Osteoblast (primary cell): Measurements from ENCODE around the gene OTUD5. TPM values are rescaled to one million over a fixed set of nuclear protein-coding genes. Genes with fewer than 3 reads are reported as not detected.

ENCODE experiments used
- DNase-seq: peaks from one replicate; pipeline ENCODE4 v3.0.0; 2011; ENCODE audit warnings: low spot score, mixed read lengths; ENCODE audit not compliant: insufficient read length; ENCODE audit errors: missing footprints
- H2AFZ ChIP-seq: 2 replicates; pipeline ENCODE4 v1.6.0; 2011; ENCODE audit warnings: mild to moderate bottlenecking, low read length
- H3K27ac ChIP-seq: 2 replicates; pipeline ENCODE4 v1.5.1; 2011; ENCODE audit warnings: mild to moderate bottlenecking, low read depth, low read length, moderate library complexity
- H3K27me3 ChIP-seq: 2 replicates; pipeline ENCODE4 v1.6.0; 2012; ENCODE audit warnings: mild to moderate bottlenecking, control low read depth, inconsistent platforms, low read length, moderate library complexity; ENCODE audit not compliant: insufficient read depth
- H3K36me3 ChIP-seq: 2 replicates; pipeline ENCODE4 v1.5.1; 2011; ENCODE audit warnings: mild to moderate bottlenecking, low read length, control low read depth, moderate library complexity; ENCODE audit not compliant: insufficient read depth
- H3K4me1 ChIP-seq: 2 replicates; pipeline ENCODE4 v1.5.1; 2011; ENCODE audit warnings: mild to moderate bottlenecking, low read length, control low read depth, moderate library complexity; ENCODE audit not compliant: insufficient read depth
- H3K4me2 ChIP-seq: 2 replicates; pipeline ENCODE4 v1.6.0; 2011; ENCODE audit warnings: mild to moderate bottlenecking, low read length; ENCODE audit not compliant: insufficient read depth
- H3K4me3 ChIP-seq: fragments of 200-600 bp; sonication (generic); 3 replicates; pipeline ENCODE4 v1.5.1; 2012; ENCODE audit warnings: mild to moderate bottlenecking, low read length, inconsistent platforms; ENCODE audit not compliant: insufficient read depth
- H3K79me2 ChIP-seq: 2 replicates; pipeline ENCODE4 v1.6.0; 2012; ENCODE audit warnings: mild to moderate bottlenecking, low read length, control low read depth, inconsistent platforms; ENCODE audit not compliant: insufficient read depth
- H3K9me3 ChIP-seq: 2 replicates; pipeline ENCODE4 v1.5.1; 2011; ENCODE audit warnings: low read depth, low read length, control low read depth
- H4K20me1 ChIP-seq: 2 replicates; pipeline ENCODE4 v1.6.0; 2012; ENCODE audit warnings: mild to moderate bottlenecking, low read length, control low read depth; ENCODE audit not compliant: insufficient read depth
- total RNA-seq: library from RNA; depleted of rRNA; stranded (reverse); fragments of >200 nt; gene quantifications from 2 replicates; pipeline ENCODE4 v1.2.3, GENCODE V29; 2012
- TF ChIP-seq, protein P1 (sequence below): IDR thresholded peaks from 2 replicates; pipeline ENCODE4 v1.5.1; 2011; ENCODE audit warnings: mild to moderate bottlenecking, low read depth, low read length, moderate library complexity; ENCODE audit errors: extremely low read depth

OTUD5 gene
- total RNA-seq, 1 donor = 33.7 TPM

- Histone ChIP-seq H3K9me3 (no peaks in the 10 kb centered on the region), H3K27me3 (no peaks in the 10 kb centered on the region), H3K79me2 (no peaks in the 10 kb centered on the region), H2AFZ (no peak overlapping the region), H4K20me1 (no peaks in the 10 kb centered on the region), H3K4me3 (no peak overlapping the region), H3K4me1 (peaks cover 9% of the 10 kb centered on the region), H3K27ac (no peak overlapping the region), H3K36me3 (no peaks in the 10 kb centered on the region), H3K4me2 (no peak overlapping the region)
- TF ChIP-seq, protein P1, sequence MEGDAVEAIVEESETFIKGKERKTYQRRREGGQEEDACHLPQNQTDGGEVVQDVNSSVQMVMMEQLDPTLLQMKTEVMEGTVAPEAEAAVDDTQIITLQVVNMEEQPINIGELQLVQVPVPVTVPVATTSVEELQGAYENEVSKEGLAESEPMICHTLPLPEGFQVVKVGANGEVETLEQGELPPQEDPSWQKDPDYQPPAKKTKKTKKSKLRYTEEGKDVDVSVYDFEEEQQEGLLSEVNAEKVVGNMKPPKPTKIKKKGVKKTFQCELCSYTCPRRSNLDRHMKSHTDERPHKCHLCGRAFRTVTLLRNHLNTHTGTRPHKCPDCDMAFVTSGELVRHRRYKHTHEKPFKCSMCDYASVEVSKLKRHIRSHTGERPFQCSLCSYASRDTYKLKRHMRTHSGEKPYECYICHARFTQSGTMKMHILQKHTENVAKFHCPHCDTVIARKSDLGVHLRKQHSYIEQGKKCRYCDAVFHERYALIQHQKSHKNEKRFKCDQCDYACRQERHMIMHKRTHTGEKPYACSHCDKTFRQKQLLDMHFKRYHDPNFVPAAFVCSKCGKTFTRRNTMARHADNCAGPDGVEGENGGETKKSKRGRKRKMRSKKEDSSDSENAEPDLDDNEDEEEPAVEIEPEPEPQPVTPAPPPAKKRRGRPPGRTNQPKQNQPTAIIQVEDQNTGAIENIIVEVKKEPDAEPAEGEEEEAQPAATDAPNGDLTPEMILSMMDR = no peak
- no peak for DNase-seq
Observed at GRCh38 chrX:48969471-48969870, 12.1 kb upstream of the OTUD5 start.

DNA sequence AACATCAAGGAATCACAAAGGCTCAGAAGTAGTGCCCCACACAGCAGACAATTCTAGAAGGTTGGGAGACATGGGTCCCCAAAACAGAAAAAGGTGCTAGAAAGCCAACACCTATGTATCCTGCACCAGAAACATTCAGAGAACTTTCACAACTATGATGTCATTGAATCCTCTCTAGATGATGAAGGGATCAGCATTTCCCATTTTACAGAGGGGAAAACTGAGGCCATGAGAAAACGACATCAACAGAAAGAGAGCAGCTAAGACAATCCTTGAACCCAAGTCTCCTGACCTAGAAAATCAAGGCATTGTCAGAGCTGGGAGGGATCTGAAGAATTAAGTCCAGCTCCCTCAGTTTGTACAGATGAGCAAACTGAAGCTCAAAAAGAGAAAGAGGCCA is 11.0 kb upstream of the OTUD5 start:
- Histone ChIP-seq H2AFZ (no peak overlapping the region), H4K20me1 (no peaks in the 10 kb centered on the region), H3K9me3 (no peaks in the 10 kb centered on the region), H3K4me3 (no peak overlapping the region), H3K36me3 (no peaks in the 10 kb centered on the region), H3K27me3 (no peaks in the 10 kb centered on the region), H3K79me2 (no peaks in the 10 kb centered on the region), H3K4me2 (no peak overlapping the region), H3K27ac (no peak overlapping the region), H3K4me1 (peaks cover 9% of the 10 kb centered on the region)
- no peak for DNase-seq
- TF ChIP-seq, protein P1 = no peak

- H2AFZ ChIP-seq = no peak overlapping the region
- no peak overlapping the region for H3K4me3 ChIP-seq
- no peak overlapping the region for H3K27ac ChIP-seq
- H4K20me1 ChIP-seq = no peaks in the 10 kb centered on the region
- no peak for DNase-seq
- H3K4me1 ChIP-seq = peaks cover 7% of the 10 kb centered on the region
- TF ChIP-seq, protein P1 = no peak
- H3K9me3 ChIP-seq = no peaks in the 10 kb centered on the region
- H3K4me2 ChIP-seq = no peak overlapping the region
- H3K27me3 ChIP-seq = no peaks in the 10 kb centered on the region
- no peaks in the 10 kb centered on the region for H3K36me3 ChIP-seq
- H3K79me2 ChIP-seq = no peaks in the 10 kb centered on the region
Observed at GRCh38 chrX:48966796-48967579, 9.6 kb upstream of the OTUD5 start.

GRCh38 chrX:48965959-48966358 is 8.6 kb upstream of the OTUD5 start:
- Histone ChIP-seq H3K79me2 (no peaks in the 10 kb centered on the region), H3K4me2 (no peak overlapping the region), H3K4me1 (peaks cover 7% of the 10 kb centered on the region), H3K9me3 (no peaks in the 10 kb centered on the region), H3K4me3 (no peak overlapping the region), H3K27ac (no peak overlapping the region), H4K20me1 (no peaks in the 10 kb centered on the region), H2AFZ (no peak overlapping the region), H3K27me3 (no peaks in the 10 kb centered on the region), H3K36me3 (no peaks in the 10 kb centered on the region)
- TF ChIP-seq, protein P1 = no peak
- no peak for DNase-seq
